Measurements from ENCODE around the gene MYO3B. TPM values are rescaled to one million over a fixed set of nuclear protein-coding genes. Genes with fewer than 3 reads are reported as not detected.
A peak's percentile ranks its signal among the peaks of the same experiment; 100 is the strongest.

MYO3B gene
- polyA plus RNA-seq, 1 experiment, result 0.10 TPM

DNA sequence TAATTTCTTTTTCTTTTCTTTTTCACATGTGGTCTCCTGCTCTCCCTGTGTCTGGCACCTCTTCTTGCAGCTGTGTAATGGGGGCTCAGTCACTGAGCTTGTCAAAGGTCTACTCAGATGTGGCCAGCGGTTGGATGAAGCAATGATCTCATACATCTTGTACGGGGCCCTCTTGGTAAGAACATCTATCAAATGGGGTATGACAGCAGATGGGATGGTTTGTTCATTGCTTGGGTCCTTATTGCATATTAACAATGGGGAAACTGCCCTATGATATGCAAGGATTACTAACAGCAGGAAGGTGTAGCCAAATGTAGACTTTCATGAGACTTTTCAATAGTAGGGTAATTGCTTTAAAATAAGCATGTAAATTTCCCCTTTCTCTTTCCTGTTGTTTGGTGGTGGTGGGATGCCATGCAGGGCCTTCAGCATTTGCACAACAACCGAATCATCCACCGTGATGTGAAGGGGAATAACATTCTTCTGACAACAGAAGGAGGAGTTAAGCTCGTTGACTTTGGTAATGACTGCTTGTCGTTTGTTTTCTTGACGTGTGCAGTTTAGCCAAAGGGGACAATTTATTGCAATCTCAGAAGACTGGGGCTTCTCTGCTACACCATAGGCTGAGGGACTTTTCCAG lies 36.5 kb downstream of the MYO3B start:
- ChIA-PET POLR2A (no interaction called here), CTCF (no interaction called here)
- H3K27ac ChIP-seq (ENCODE audit: low read depth, low read length), result no peak overlapping the region
- no peak for DNase-seq (ENCODE audit: low read depth, low spot score)
- no peak overlapping the region for H3K4me3 ChIP-seq (ENCODE audit: low read depth, low read length)
- TF ChIP-seq, protein P1, sequence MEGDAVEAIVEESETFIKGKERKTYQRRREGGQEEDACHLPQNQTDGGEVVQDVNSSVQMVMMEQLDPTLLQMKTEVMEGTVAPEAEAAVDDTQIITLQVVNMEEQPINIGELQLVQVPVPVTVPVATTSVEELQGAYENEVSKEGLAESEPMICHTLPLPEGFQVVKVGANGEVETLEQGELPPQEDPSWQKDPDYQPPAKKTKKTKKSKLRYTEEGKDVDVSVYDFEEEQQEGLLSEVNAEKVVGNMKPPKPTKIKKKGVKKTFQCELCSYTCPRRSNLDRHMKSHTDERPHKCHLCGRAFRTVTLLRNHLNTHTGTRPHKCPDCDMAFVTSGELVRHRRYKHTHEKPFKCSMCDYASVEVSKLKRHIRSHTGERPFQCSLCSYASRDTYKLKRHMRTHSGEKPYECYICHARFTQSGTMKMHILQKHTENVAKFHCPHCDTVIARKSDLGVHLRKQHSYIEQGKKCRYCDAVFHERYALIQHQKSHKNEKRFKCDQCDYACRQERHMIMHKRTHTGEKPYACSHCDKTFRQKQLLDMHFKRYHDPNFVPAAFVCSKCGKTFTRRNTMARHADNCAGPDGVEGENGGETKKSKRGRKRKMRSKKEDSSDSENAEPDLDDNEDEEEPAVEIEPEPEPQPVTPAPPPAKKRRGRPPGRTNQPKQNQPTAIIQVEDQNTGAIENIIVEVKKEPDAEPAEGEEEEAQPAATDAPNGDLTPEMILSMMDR (IDR thresholded peaks at IDR 0.05; ENCODE audit: low read depth, low read length), result no peak
- no peaks in the 10 kb centered on the region for H3K27me3 ChIP-seq (ENCODE audit: control insufficient read depth, insufficient read depth, low read length)
- no peaks in the 10 kb centered on the region for H3K9me3 ChIP-seq (ENCODE audit: control insufficient read depth, insufficient read depth, low read length)

DNA sequence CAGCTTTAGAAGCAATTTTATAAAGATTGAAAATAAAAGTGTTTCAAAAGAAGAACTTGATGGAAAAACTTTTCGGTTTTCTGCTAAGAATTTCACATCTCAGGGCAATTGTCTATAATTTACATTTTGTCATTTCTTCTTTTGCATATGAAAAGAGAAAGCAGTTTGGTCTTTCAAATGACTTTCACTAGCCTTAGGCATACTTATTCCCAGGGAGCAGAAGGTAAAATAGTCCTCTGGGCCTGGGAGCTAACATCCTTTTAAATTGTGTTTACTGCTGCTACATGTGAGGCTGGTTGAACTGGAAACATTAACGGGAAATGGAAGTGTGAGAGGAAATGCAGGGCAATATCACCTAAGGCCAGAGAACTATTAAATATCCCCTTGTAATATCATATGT lies 37.1 kb downstream of the MYO3B start:
- Histone ChIP-seq H3K27ac (ENCODE audit: low read depth, low read length) (no peak overlapping the region), H3K4me3 (ENCODE audit: low read depth, low read length) (no peak overlapping the region), H3K27me3 (ENCODE audit: control insufficient read depth, insufficient read depth, low read length) (no peaks in the 10 kb centered on the region), H3K9me3 (ENCODE audit: control insufficient read depth, insufficient read depth, low read length) (no peaks in the 10 kb centered on the region)
- TF ChIP-seq, protein P1 (IDR thresholded peaks at IDR 0.05; ENCODE audit: low read depth, low read length), result no peak
- ChIA-PET POLR2A (no interaction called here), CTCF (no interaction called here)
- no peak for DNase-seq (ENCODE audit: low read depth, low spot score)

DNA sequence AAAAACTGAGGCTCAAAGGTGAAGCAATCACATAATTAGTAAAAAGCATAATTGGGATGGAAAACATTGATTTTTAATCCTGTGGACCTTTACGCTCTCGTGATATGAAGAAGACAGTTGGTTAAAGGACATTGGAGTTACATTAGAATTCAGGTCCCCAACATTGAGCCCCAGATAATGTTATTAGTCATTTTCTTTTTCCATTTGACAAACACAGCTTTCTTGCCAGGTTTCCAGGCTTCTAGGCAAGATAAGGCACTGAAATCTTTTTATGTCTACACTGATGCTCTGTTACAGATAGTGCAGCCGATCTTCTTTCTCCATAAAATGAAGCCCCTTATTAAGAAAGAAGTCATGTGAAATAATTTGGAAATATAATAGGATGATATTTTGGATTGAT lies 38.5 kb downstream of the MYO3B start:
- Histone ChIP-seq H3K27me3 (ENCODE audit: control insufficient read depth, insufficient read depth, low read length) (no peaks in the 10 kb centered on the region), H3K4me3 (ENCODE audit: low read depth, low read length) (no peak overlapping the region), H3K27ac (ENCODE audit: low read depth, low read length) (no peak overlapping the region), H3K9me3 (ENCODE audit: control insufficient read depth, insufficient read depth, low read length) (no peaks in the 10 kb centered on the region)
- ChIA-PET POLR2A (interaction anchor here (0.7 kb wide), 1 partner anchor 14 kb away, joined by 3 read pairs; no protein-coding TSS in a partner anchor), CTCF (no interaction called here)
- TF ChIP-seq, protein P1 (IDR thresholded peaks at IDR 0.05; ENCODE audit: low read depth, low read length), result no peak
- no peak for DNase-seq (ENCODE audit: low read depth, low spot score)

DNA sequence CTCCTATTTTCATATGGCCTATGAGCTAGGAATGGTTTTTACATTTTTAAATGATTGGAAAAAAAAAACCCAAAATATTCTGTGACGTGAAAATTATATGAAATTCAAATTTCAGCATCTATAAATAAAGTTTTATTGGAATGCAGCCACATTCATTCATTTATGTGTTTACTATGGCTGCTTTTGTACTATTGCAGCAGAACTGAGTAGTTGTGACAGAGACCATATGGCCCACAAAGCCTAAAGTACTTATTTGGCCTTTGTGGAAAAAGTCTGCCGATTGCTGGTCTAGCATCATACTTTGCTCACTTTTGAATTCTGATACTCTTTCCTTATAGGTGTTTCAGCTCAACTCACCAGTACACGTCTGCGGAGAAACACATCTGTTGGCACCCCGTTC lies 39.0 kb downstream of the MYO3B start:
- Histone ChIP-seq H3K27ac (ENCODE audit: low read depth, low read length) (no peak overlapping the region), H3K4me3 (ENCODE audit: low read depth, low read length) (no peak overlapping the region), H3K9me3 (ENCODE audit: control insufficient read depth, insufficient read depth, low read length) (no peaks in the 10 kb centered on the region), H3K27me3 (ENCODE audit: control insufficient read depth, insufficient read depth, low read length) (no peaks in the 10 kb centered on the region)
- CTCF ChIA-PET, result interaction anchor here (0.6 kb wide), 1 partner anchor 765 kb away, joined by 5 read pairs; no protein-coding TSS in a partner anchor
- POLR2A ChIA-PET, result interaction anchor here (0.7 kb wide), 1 partner anchor 14 kb away, joined by 3 read pairs; no protein-coding TSS in a partner anchor
- DNase-seq (ENCODE audit: low read depth, low spot score), result no peak
- TF ChIP-seq, protein P1 (IDR thresholded peaks at IDR 0.05; ENCODE audit: low read depth, low read length), result no peak

DNA sequence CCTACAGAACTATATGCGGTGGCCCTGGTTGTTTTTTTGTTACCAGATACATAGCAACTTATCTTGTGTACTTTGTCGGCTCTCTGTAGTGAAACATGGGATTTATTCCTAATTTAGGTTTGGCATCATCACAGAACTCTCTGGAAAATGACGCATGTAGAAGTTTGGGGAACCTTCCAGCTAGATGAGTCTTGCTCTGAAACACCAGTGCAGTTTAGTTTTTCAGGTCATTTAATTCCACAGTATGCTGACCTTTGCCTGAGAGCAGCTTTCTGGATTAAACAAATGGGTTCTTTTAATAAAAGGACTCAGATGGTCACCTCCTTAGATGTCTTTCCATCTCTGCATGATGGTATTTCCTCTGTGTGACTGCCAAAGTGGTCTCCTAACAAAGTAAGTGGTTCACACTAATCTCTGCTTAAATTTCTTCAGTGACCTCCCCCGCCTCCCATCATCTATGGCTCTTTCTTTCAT lies 39.9 kb downstream of the MYO3B start:
- no peak overlapping the region for H3K27ac ChIP-seq (ENCODE audit: low read depth, low read length)

More for the DNA sequence above, 39.9 kb downstream of the MYO3B start:
- ChIA-PET CTCF (interaction anchor here (1.0 kb wide), 1 partner anchor 11 kb away, joined by 3 read pairs; no protein-coding TSS in a partner anchor), POLR2A (no interaction called here)
- DNase-seq (ENCODE audit: low read depth, low spot score), result peak; percentile 61
- no peaks in the 10 kb centered on the region for H3K9me3 ChIP-seq (ENCODE audit: control insufficient read depth, insufficient read depth, low read length)
- no peaks in the 10 kb centered on the region for H3K27me3 ChIP-seq (ENCODE audit: control insufficient read depth, insufficient read depth, low read length)
- no peak overlapping the region for H3K4me3 ChIP-seq (ENCODE audit: low read depth, low read length)
- TF ChIP-seq, protein P1 (IDR thresholded peaks at IDR 0.05; ENCODE audit: low read depth, low read length), result no peak
